DMS114 treated with DMSO at 0.1 percent for 48 hours (cell line): ENCODE data around the gene SREK1IP1.
A peak's percentile ranks its signal among the peaks of the same experiment; 100 is the strongest.
"Not testable (repeated sequence)": the region's sequence is repeated elsewhere in the genome, so short reads cannot be mapped to it uniquely, and the experiment has no call there.

ENCODE experiments used
- DNase-seq: peaks from one replicate; lab custom pipeline; 2025; ENCODE audit not compliant: unreplicated experiment; lab: John Stamatoyannopoulos, UW

Gene SREK1IP1

DNA sequence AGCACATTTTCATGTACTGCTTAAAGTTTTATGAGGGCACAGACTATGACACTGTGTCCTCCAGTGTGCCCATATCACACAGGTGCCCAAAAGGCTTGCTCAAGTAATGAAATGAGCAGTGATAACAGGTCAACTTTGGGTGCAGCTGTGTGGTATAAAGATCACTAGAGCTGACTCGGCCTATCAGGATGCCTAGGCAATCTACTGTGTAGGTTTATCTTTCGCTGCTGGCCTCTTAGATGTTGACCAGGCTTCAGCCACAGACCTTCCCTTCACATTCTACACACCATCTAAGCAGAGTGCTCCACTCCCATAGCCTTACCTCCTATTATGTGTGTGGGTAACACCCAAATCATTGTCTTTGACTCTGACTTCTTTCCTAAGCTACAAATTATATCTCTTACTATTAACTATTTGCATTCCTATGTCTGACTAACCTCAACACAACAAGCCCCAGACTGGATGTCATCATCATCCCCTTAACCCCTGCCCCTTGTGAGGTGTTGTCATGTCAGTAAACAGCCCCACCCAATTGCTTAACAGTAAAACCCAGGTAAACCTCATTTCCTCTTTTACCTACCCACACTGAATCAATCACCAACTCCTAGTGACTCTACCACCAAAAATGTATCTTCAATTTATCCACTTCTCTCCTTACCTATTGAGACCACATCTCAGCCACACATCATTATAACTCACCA is 2.5 kb downstream of the SREK1IP1 start:
- no peak for DNase-seq

DNA sequence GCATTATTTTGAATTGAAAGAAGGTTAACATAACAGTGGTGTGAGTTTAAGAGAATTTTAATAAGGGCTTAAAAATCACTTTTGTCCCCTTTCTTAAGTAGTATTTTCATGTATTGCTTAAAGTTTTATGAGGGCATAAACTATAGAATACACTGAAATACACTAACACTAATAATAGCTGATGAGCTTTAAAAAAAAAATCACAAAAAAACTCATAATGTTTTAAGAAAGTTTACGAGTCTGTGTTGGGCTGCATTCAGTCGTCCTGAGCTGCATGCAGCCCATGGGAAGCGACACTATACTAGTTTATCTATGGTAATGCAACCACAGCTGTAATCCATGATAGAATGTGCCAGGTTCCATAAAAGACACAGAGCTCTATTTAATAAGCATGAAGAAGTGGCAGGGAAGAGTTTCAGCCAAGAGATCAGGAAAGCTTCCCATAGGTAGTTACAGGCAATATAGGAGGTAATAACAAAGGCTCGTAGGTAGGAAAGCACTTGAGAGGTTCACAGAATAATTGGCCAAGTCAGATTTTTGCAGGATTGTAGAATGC is 4.5 kb downstream of the SREK1IP1 start:
- DNase-seq: no peak

DNA sequence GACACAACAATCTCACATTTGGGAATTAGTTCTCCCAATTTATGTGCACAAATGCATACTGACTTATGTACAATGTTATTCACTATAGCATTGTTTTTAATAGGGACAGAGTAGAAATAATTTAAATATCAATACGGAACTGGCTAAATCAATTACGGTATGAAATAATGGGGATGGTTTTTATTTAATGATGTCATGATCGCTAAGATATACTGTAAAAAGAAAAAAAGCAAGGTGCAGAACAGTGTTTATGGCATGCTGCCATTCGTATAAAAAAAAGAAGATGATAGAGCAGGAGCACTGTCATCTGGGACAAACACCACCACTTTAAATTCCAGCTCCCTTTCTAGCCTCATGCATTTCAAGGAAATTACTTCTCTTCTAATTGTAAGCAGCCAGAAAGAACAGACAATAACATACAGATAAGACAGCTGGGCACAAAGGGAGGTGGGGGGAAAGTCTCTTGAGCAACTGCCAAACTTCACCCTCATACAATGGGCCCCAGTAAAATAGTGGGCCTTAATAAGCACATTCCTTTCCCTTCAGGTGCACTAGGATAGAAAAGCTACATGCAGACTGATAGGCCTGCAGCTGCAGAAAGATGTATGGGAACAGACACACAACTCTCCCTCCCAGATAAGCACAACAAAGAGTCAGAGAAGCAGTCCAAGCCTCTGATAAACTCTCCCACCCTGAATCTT is 8.4 kb downstream of the SREK1IP1 start:
- no peak for DNase-seq

DNA sequence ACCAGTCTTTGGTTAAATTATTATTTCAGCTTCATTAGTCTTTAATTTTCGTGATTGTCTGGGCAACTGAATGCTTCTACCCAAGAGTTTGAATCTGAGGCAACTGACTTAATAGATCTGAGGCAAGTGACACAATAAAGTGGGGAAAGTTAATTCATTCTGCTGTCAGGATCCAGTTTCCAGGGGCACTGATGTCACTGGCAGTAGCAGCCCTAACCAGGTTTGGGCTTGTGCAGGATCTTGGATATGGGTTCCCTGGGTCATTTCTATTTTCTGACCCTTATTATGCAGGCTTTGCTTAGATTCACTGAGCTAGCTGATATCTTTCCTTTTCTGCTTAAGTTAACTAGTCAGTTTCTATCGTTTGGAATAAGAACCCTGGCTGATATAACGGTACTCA is 9.6 kb downstream of the SREK1IP1 start:
- no peak for DNase-seq

DNA sequence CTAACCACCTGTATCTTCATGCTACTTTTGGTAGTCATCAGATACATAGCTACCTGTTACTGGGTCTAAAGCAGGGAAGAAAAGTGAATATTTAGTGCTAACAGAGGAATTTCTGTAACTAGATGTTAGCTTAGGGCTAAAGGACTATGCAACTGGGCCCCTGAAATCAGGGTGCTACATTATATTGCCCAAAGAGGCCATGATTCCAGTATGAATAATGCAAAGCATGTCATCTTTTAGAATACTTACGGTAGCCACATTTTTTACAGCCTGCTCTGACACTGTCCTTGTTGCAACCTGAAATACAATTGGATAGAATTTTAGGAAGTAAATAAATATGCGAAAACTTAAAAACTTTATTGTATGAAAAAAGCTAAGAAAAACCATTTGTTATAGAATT is 14.4 kb downstream of the SREK1IP1 start:
- DNase-seq: no peak

DNA sequence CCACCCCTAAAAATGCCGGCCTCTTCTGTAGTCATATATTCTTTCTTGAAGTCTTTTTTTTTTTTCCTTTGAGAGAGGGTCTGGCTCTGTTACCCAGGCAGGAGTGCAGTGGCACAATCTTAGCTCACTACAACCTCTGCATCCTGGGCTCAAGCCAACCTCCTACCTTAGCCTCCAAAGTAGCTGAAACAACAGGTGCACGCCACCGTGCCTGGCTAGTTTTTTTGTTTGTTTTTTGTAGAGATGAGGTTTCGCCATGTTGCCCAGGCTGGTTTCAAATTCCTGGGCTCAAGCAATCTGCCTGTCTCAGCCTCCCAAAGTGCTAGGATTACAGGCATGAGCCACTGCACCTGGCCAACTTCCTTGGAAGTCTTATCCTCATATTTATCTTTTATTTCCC is 19.1 kb downstream of the SREK1IP1 start:
- DNase-seq: no peak

DNA sequence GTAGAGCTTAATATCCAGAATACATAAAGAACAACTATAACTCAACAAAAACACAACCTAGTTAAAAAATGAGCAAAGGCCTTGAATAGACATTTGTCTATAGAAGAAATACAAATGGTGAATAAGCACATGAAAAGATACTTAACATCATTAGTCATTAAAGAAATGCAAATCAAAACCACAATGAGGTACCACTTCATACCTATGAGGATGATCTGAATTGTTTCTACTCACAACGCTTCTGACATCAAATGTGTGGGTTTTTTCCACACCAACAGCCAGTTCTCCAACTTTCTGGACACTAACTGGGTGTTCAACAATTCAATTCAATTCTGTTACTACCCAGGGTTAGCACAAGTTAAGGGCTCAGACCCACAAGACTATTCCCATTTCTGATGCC is 22.0 kb downstream of the SREK1IP1 start:
- no peak for DNase-seq

DNA sequence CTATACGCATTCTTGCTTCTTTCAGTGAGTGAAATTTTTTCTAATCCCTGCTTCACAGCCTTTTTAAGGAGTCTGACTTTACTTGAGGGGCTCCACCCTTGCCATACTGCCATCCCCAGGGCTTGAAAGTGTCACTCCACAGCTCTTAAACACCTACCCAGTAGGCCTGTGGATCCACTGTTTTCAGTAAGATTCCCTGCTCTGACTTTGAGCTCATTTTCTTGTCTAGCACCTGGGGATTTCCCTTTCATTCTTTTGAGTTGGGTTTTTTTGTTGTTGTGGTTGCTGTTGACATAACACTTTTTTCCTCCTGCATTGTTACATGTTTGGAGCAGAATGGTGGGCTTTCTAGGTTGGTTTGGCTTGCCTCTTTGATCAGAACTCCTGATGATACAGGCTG is 23.6 kb downstream of the SREK1IP1 start:
- DNase-seq: no peak

DNA sequence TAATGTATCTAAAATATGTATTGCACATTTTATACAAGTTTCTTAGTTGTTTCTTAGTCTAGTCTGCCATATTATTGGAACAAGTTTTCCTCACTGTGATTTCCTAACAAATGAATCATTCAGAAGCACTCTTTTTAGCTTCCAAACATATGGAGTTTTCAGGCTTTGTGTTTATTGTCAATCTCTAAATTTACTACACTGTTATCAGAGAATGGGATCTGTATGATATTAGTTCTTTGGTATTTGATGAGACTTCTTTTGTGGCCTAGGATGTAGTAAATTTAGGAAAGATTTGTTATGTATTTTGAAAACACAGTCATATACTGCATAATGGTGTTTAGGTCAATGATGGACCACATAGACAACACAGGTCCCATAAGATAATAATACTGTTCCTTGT is 25.7 kb downstream of the SREK1IP1 start:
- no peak for DNase-seq

DNA sequence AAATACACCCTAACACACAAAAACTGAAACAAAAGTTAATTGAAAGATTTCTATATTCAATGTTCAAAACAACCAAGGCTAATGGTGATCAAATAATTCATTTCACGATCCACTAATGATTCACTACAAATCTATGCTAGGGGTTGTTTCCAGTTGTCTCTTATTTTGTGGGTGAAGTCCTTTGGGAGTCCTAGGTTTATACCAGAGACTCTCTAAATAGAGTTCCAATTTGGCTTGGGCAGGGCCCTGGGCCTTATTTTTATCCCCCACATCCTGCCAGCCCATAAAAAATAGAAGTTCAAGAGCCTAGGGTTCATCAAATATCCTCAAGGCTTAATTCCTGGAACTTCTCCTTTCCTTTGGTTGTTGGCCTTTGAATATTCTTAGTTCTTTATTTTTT is 26.1 kb downstream of the SREK1IP1 start:
- no peak for DNase-seq

DNA sequence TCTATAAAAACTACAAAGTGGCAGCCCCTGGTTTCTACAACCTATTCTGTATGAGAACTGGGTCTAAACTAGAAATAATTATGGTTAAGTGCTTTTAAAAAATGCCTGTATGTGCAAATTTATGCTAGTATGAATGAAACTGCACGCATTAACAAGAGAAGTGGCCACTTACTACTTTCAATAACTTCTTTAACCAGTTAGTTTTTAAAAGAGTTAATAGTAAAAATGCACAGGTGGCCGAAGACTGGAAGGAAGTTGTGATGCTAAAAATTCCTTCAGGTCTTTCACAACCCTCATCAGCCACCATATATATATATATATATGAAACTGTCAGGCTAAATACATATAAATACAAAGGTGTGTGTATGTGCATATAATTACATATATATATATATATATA is 41.3 kb downstream of the SREK1IP1 start:
- no peak for DNase-seq

DNA sequence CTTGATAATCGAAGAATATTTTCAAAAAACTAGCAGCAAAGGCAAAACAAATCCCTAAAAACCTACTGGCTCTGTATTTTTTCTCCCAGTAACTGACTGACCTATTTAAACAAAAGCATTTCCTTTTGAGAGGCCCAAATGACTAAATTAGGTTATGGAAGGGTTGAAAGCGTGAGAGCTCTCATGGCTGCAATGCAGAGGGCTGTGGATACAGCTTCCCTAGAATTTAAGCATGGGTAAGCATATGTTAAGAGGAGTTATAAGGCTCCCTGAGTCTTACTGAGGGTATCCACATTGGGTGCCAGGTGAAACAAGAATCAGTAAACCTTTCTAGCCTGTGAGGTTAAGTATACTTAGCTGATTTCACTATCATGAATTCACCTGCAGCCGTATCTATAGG is 45.9 kb downstream of the SREK1IP1 start:
- DNase-seq: no peak

DNA sequence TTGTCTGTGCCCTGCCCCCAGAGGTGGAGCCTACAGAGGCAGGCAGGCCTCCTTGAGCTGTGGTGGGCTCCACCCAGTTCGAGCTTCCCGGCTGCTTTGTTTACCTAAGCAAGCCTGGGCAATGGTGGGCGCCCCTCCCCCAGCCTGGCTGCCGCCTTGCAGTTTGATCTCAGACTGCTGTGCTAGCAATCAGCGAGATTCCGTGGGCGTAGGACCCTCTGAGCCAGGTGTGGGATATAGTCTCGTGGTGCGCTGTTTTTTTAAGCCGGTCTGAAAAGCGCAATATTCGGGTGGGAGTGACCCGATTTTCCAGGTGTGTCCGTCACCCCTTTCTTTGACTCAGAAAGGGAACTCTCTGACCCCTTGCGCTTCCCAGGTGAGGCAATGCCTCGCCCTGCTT is 54.0 kb downstream of the SREK1IP1 start:
- DNase-seq: not testable (repeated sequence)

DNA sequence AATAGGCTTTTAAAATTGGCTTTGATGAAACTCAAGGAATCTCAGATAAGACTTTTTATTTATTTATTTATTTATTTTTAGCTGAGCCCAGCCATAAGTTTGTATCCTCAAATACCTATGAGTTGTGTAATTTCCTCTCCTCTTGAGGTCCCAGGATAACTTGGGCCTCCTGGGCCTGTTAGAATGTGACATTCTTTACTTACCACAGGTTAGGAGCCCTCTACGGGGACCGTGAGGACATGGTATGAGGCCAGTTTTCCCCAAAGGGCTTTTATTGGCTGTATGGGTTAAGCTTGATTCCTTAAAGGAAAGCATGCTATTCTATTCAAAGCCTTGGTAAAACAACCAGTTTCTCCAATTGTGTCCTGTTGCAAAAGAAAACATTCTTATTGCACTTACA is 61.3 kb downstream of the SREK1IP1 start:
- DNase-seq: no peak

DNA sequence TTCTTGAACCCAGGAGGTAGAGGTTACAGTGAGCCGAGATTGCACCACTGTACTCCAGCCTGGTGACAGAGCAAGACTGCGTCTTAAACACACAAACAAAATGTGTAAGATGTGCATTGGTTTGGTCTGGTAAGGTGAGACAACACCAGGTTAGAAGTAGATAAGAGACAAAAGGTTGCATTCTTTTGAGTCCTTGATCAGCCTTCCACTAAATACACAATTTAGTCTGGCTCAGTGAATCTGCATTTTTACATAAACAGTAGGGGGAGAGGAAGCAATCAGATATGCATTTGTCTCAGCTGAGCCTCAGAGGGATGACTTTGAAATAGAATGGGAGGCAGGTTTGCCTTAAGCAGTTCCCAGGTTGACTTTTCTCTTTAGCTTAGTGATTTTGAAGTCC is 62.4 kb downstream of the SREK1IP1 start:
- not testable (repeated sequence) for DNase-seq

DNA sequence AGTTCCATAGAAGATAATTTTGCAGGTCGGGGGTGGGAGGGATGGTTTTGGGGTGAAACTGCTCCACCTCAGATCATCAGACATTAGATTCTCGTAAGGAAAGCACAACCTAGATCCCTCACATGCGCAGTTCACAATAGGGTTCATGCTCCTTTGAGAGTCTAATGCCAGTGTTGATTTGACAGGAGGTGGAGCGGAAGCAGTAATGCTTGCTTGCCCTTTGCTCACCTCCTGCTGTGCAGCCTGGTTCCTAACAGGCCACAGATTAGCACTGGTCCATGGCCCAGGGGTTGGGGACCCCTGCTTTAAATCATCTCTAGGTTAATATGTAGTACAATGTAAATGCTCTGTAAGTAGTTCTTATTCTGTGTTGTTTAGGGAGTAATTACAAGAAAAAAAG is 67.7 kb downstream of the SREK1IP1 start:
- DNase-seq: no peak

DNA sequence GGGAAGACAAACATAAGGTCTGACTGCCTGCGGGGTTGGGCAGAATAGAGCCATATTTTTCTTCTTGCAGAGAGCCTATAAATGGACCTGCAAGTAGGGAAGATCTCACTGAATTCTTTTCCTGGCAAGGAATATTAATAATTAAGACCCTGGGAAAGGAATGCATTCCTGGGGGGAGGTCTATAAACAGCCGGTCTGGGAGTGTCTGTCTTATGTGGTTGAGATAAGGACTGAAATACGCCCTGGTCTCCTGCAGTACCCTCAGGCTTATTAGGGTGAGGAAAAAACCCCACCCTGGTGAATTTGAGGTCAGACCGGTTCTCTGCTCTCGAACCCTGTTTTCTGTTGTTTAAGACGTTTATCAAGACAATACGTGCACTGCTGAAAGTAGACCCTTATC is 72.1 kb downstream of the SREK1IP1 start:
- not testable (repeated sequence) for DNase-seq

DNA sequence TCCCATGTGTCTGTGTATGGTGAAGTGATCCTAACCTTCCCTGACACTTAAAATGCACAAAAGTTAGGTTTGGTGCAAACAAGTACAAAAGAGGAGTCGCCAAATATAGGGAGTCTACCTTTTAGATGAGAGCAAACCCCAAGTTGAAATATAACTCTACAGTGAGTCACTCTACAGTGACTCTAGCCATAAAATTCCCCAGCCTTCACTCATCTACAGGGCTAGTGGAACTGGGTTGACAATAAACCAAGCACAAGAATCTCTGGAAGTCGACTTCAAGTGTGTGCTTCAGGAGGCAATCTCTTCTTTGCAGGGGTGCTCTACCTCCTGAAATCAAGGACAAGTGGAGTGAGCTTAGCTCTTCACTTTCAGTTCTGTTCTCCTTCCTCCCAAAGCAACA is 74.9 kb downstream of the SREK1IP1 start:
- DNase-seq: no peak

DNA sequence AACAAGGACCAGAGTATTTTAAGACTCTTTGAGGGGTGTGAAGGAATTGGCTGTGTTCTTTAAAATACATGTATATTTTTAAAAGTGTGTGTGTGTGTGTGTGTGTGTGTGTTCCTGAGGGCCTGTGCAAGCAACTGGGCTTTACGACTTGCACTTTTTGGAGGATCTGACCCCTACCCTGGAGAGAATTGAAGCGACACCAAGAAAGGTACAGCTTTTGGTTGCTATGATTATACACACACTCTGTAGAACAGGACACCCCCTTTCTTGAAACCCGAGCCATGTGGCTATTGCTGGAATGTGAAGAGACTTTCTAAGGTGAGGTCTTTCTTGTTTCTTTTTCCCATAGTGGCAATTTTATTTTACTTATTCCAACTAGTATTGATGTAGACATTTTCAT is 77.2 kb downstream of the SREK1IP1 start:
- no peak for DNase-seq

DNA sequence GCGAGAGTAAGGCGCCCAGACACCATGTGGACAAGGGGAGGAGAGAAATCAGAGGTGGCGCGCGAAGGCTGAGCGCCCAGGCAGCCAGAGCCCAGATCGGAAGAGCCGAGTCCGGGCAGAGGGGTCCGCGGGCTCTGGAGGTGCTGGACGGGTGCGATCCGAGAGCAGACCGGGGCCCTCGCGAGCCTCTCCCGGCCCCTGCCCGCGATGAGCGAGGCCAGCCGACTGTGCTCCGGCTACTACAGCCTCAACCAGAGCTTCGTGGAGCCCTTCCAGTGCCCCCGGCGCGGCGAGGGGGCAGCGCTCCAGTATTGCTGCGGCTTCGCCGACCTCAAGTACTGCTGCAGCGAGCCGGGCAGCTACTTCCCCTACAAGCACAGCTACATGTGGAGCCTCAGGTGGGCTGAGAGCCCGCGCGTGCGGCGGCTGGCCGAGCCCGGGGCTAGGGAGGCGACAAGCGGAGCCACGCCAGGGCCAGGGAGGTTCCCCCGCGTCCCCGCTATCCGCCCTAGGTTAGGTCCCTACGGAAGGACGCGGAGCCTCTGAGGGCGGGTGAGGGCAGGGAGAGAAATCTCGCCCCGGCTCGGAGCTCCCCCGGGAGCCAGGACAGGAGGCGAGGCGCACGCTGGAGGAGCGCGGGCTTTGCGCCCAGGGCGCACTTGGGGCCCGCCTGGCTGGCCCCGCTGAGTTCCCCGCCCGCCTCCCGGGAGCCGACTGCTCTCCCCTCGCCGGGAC is 77.9 kb downstream of the SREK1IP1 start, which contains the start of gene SHISAL2B:
Gene SHISAL2B (plus strand): TSS at position 87 of the 735 bp plus-strand sequence. CDS start 121 bp downstream, at position 208.
- peak; percentile 32 for DNase-seq

DNA sequence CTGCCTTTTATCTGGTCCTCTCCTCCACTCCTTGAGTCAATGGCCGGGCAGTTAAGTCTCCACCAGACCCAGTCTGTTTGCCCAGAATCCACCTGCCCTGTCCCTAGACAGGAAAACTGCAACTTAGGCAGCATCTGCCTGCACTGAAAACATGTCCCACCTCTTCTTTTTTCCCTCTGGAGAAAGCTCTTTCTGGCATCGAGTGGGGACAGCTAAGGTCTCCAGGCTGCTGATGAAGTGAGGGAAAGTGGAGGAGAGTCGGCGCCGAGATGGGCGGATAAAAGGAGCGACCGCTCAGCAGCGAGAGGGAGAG is 78.4 kb downstream of the SREK1IP1 start:
- no peak for DNase-seq

DNA sequence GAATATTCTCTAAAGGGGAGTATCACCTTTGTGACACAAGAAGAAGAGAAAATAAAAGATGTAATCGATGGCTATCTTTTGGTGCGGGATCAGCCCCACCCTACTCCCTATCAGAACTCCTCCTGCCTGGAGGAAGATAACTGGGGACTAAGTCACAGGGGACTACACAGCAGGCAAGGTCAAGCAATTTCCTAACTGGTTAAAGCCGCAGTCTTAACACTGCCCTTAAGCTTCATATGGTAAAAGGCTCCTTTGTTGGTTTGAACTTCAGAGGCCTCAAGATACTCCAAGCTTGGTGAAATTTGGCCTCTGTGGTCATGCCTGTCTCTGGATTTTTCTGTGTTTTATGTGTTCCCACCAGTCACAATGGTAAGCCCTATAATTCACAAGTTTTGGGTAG is 79.5 kb downstream of the SREK1IP1 start:
- DNase-seq: no peak
